IMR-90 (cell line): ENCODE results near the gene ROR2.

Experiments used
- POLR2A ChIP-seq: IDR thresholded peaks from 2 replicates; pipeline ENCODE4 v1.6.1; 2012; ENCODE audit warnings: mild to moderate bottlenecking, low read depth, low read length
- TF ChIP-seq, protein P1 (sequence below): fragments of 150-350 bp; IDR thresholded peaks from 2 replicates; pipeline ENCODE4 v1.6.1; 2016; ENCODE audit warnings: low read depth, mild to moderate bottlenecking, low read length, moderate library complexity, borderline replicate concordance
- TF ChIP-seq, protein P2 (sequence below): conservative IDR thresholded peaks from 2 replicates; pipeline ENCODE4 v1.5.1; 2012; ENCODE audit warnings: mild to moderate bottlenecking, low read depth, low read length, improper control_type of control experiment

DNA sequence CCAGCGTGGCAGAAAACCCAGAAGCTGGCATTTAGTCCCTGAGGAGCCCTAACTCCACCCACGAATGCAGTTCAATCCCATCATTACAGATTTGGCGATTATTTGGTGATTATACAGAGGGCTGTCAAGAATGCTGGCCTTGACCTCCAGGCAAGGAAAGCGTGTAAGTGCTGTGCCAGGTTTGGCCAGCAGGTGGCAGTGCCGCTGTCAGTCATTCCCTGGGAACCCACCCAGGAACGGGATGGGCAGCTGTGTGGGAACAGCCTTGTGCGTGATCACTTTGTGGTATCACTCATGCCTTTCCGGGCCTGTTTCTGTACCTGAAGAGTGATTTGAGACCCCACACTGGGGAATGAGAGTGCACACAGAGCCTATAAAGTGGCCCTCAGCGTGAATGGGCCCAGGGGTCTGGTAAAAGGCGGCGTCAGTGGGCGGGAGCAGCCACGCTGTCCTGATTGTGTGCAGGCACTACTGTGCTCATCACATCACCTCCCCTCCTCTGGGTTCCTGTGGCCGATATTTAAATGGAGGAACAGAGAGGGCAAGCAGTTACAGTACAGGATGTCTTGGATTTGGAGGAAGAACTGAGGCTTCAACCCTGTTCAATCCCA lies 215.6 kb downstream of the ROR2 start:
- TF ChIP-seq POLR2A, result no peak
- TF ChIP-seq, protein P1, sequence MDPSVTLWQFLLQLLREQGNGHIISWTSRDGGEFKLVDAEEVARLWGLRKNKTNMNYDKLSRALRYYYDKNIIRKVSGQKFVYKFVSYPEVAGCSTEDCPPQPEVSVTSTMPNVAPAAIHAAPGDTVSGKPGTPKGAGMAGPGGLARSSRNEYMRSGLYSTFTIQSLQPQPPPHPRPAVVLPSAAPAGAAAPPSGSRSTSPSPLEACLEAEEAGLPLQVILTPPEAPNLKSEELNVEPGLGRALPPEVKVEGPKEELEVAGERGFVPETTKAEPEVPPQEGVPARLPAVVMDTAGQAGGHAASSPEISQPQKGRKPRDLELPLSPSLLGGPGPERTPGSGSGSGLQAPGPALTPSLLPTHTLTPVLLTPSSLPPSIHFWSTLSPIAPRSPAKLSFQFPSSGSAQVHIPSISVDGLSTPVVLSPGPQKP, result no peak
- TF ChIP-seq, protein P2, sequence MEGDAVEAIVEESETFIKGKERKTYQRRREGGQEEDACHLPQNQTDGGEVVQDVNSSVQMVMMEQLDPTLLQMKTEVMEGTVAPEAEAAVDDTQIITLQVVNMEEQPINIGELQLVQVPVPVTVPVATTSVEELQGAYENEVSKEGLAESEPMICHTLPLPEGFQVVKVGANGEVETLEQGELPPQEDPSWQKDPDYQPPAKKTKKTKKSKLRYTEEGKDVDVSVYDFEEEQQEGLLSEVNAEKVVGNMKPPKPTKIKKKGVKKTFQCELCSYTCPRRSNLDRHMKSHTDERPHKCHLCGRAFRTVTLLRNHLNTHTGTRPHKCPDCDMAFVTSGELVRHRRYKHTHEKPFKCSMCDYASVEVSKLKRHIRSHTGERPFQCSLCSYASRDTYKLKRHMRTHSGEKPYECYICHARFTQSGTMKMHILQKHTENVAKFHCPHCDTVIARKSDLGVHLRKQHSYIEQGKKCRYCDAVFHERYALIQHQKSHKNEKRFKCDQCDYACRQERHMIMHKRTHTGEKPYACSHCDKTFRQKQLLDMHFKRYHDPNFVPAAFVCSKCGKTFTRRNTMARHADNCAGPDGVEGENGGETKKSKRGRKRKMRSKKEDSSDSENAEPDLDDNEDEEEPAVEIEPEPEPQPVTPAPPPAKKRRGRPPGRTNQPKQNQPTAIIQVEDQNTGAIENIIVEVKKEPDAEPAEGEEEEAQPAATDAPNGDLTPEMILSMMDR, result peak; percentile 90
